GM21717 (cell line): ENCODE data around the gene RAD52.

ENCODE experiments used
- ATAC-seq: cut with Tn5 transposase; IDR thresholded peaks from one replicate; pipeline ENCODE4 v1.9.1; 2021; ENCODE audit warnings: mild to moderate bottlenecking, moderate library complexity; ENCODE audit not compliant: unreplicated experiment

RAD52 gene

GRCh38 chr12:916240-916639 is 33.3 kb downstream of the RAD52 start:
- no peak for ATAC-seq

- ATAC-seq = no peak
These were observed 34.4 kb downstream of the RAD52 start for GRCh38 chr12:915090-915489.

GRCh38 chr12:913919-914698 is 35.4 kb downstream of the RAD52 start:
- no peak for ATAC-seq

GRCh38 chr12:912466-913235 is 36.8 kb downstream of the RAD52 start:
- no peak for ATAC-seq

GRCh38 chr12:911191-911826 is 38.2 kb downstream of the RAD52 start:
- no peak for ATAC-seq

- ATAC-seq = no peak
These were observed 39.1 kb downstream of the RAD52 start for GRCh38 chr12:910416-910815.

- ATAC-seq = no peak
These were observed 39.6 kb downstream of the RAD52 start for GRCh38 chr12:909861-910260.

GRCh38 chr12:907413-908185 is 41.9 kb downstream of the RAD52 start:
- ATAC-seq = no peak

GRCh38 chr12:906062-906585 is 43.4 kb downstream of the RAD52 start:
- ATAC-seq = no peak

GRCh38 chr12:905261-906031 is 44.0 kb downstream of the RAD52 start:
- no peak for ATAC-seq

GRCh38 chr12:904010-904414 is 45.5 kb downstream of the RAD52 start:
- no peak for ATAC-seq

GRCh38 chr12:903055-903454 is 46.4 kb downstream of the RAD52 start:
- ATAC-seq = no peak

GRCh38 chr12:902581-902980 is 46.9 kb downstream of the RAD52 start:
- ATAC-seq = no peak

- ATAC-seq = no peak
These were observed 52.1 kb downstream of the RAD52 start for GRCh38 chr12:897386-897785.

GRCh38 chr12:896031-896430 is 53.5 kb downstream of the RAD52 start:
- no peak for ATAC-seq

GRCh38 chr12:894226-894625 is 55.3 kb downstream of the RAD52 start:
- ATAC-seq = no peak

- ATAC-seq = no peak
These were observed 63.3 kb downstream of the RAD52 start for GRCh38 chr12:886206-886605.

GRCh38 chr12:885701-886100 is 63.8 kb downstream of the RAD52 start:
- no peak for ATAC-seq

GRCh38 chr12:884746-885414 is 64.6 kb downstream of the RAD52 start:
- no peak for ATAC-seq

GRCh38 chr12:880656-881055 is 68.8 kb downstream of the RAD52 start:
- ATAC-seq = no peak
